GM12872 (cell line): ENCODE measurements around the gene TBL1X.

Experiments used
- TF ChIP-seq, protein P1 (sequence below): IDR thresholded peaks from 3 replicates; pipeline ENCODE4 v1.5.1; 2011; ENCODE audit warnings: low read depth, mild to moderate bottlenecking, low read length, moderate library complexity; ENCODE audit not compliant: insufficient read depth

Gene TBL1X

DNA sequence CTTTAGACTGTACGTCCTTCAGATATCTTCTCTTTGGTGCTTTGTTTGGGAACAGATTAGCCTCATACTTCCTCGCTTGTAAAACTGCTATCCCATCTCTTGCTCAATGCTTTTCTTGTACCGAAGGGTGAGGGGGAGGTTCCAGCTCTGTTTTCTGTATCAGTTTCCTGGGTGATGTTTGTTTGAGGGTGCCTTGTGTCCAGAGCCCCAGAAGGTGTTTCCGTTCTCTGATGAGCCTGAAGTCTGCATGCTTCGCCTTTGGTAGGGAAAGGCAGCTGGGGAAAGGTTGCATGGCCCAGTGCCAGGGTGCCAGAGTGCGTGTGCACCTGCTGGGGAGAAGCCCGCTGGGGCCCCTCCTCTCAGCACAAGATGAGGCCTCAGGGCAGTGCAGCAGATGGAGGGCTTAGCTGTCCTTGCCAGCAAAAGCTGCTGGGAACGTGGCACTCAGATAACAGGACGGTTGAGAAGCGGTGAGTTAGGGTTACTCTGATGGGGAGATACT, 73.7 kb downstream of the TBL1X start:
- TF ChIP-seq, protein P1, sequence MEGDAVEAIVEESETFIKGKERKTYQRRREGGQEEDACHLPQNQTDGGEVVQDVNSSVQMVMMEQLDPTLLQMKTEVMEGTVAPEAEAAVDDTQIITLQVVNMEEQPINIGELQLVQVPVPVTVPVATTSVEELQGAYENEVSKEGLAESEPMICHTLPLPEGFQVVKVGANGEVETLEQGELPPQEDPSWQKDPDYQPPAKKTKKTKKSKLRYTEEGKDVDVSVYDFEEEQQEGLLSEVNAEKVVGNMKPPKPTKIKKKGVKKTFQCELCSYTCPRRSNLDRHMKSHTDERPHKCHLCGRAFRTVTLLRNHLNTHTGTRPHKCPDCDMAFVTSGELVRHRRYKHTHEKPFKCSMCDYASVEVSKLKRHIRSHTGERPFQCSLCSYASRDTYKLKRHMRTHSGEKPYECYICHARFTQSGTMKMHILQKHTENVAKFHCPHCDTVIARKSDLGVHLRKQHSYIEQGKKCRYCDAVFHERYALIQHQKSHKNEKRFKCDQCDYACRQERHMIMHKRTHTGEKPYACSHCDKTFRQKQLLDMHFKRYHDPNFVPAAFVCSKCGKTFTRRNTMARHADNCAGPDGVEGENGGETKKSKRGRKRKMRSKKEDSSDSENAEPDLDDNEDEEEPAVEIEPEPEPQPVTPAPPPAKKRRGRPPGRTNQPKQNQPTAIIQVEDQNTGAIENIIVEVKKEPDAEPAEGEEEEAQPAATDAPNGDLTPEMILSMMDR: no peak

GRCh38 chrX:9539605-9540387, 74.9 kb downstream of the TBL1X start:
- TF ChIP-seq, protein P1: no peak

GRCh38 chrX:9542106-9542760, 77.4 kb downstream of the TBL1X start:
- TF ChIP-seq, protein P1: no peak

GRCh38 chrX:9542761-9543111, 77.9 kb downstream of the TBL1X start:
- TF ChIP-seq, protein P1: no peak

DNA sequence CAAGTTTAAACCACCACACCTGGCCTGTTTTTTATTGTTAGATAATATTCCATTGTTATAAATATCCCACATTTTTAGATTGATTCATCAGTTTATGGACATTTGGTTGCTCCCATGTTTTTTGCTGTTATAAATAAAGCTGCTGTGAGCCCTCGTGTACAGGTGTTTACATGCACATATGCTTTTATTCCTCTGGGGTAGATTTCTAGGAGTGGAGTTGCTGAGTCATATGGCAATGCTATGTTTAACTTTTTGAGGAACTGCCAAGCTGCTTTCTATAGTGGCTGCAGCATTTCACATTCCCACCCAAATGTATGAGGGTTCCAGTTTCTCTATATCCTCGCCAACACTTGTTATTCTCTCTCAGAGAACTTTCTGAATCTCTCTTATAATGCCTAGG, 90.5 kb downstream of the TBL1X start:
- TF ChIP-seq, protein P1: no peak

- TF ChIP-seq, protein P1: no peak
These were observed 92.2 kb downstream of the TBL1X start for GRCh38 chrX:9557091-9557490.

- TF ChIP-seq, protein P1: no peak
These were observed 92.7 kb downstream of the TBL1X start for GRCh38 chrX:9557521-9557920.
